Subcutaneous abdominal adipose tissue (tissue), 5 donors: ENCODE data around the gene GNAS.

ENCODE experiments used
- H3K27ac ChIP-seq: one replicate; pipeline ENCODE4 v1.7.0; 2013; ENCODE audit warnings: low read depth, mild to moderate bottlenecking, inconsistent platforms, low read length, moderate library complexity
- H3K27me3 ChIP-seq, 5 donors: one replicate each; pipeline ENCODE4 v1.7.0; 2013; ENCODE audit warnings: low read length in 5 of 5, inconsistent platforms in 1 of 5; ENCODE audit not compliant: control insufficient read depth in 5 of 5, insufficient read depth in 4 of 5
- H3K36me3 ChIP-seq, 5 donors: one replicate each; pipeline ENCODE4 v1.7.0; 2013; ENCODE audit warnings: low read length in 5 of 5; ENCODE audit not compliant: control insufficient read depth in 5 of 5, insufficient read depth in 5 of 5
- H3K4me1 ChIP-seq, 5 donors: one replicate each; pipeline ENCODE4 v1.7.0; 2013; ENCODE audit warnings: low read length in 5 of 5, mild to moderate bottlenecking in 3 of 5, moderate library complexity in 1 of 5; ENCODE audit not compliant: control insufficient read depth in 5 of 5, insufficient read depth in 5 of 5
- H3K4me3 ChIP-seq, 5 donors: one replicate each; pipeline ENCODE4 v1.7.0; 2013; ENCODE audit warnings: low read length in 5 of 5, low read depth in 1 of 5
- H3K9ac ChIP-seq, 5 donors: one replicate each; pipeline ENCODE4 v1.7.0; 2013; ENCODE audit warnings: low read length in 5 of 5, mild to moderate bottlenecking in 4 of 5, moderate library complexity in 3 of 5
- H3K9me3 ChIP-seq, 5 donors: one replicate each; pipeline ENCODE4 v1.7.0; 2013; ENCODE audit warnings: low read length in 5 of 5; ENCODE audit not compliant: control insufficient read depth in 5 of 5
- donor health status: healthy.
- donor health status: healthy.
- donor health status: healthy.
- donor health status: healthy.
- donor health status: healthy.

GNAS gene

DNA sequence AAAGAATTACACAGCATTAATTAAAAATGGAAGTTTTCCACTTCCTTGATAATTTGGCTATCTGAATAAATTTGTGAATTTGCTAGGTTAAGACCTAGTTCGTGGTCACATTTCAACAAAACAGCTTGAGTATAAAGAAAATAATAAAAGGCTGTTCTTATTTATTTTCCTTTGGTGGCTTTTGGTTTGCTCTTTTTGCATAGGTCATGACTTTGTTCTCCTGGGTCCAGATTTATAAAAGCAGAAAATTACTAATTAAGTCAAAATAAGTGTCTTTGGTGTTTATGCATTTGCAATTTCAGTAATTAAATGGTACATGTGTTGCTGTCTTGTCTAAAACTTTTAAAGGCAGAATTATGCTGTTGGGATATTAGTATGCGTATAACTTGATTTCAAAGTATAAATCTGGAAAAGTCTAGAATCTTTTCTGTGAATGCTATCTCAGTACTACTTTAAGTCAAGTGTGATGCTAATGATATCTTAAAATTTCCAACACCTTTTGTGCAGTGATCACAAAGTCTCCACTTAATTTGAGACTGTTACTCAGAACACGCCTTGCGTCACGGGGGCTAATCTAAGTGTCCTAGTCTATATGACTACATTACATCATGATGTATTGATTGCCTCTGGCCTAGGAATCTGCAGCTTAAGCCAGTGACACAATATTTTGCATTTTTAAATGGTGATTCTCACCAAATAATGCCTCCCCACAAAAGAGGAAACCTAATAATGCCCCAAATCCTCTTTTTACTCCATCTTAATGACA lies 41.0 kb downstream of the GNAS start:
- H3K9me3 ChIP-seq: no peaks in the 10 kb centered on the region
- H3K4me3 ChIP-seq: peak overlapping the region; percentile 6 to 83 (median 37)
- H3K27me3 ChIP-seq: no peaks in the 10 kb centered on the region
- H3K4me1 ChIP-seq: peaks cover 11 to 62% (median 57%) of the 10 kb centered on the region in 5 donors
- peaks cover 0 to 2% (median 0%) of the 10 kb centered on the region in 5 donors for H3K36me3 ChIP-seq
- peak overlapping the region; percentile 96 for H3K27ac ChIP-seq
- peak overlapping the region in 3 of 5 donors; percentile 15 to 78 (median 68) for H3K9ac ChIP-seq

DNA sequence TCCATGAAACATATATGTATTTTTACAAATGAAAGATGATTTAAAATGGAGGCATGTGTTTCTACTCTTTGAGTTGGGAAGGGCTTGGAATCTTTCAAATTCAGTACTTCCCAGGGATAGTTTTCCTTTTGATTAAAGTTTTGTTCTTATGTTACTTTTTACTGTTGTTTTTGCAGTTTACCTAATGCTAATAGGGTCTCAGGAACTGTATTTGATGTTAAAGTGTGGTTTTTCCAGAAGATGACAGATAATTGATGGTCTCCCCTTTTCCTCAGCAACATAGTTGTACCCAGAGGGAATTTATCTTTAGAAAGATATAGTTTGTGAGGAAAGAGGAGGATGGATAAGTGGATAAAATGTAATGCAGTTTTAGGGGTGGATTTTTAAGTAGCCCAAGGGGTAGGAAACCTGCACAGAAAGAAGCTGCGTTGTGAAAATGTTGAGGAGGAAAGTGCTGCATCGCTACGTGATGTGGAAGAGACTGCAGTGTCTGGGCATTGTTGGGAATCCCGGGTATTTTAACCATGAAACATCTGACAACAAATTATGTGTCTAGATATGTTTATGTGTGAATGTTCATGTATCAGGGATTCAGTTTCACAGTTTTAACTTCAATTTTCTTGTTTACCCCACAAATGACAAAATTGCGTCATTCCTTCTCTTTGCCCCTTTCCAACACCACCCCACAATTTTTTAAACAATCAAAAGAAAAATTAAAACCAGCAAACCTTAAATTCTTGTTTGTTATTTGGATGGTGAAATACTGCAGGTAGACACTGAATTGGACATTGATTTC lies 42.3 kb downstream of the GNAS start:
- Histone ChIP-seq H3K27me3 (no peaks in the 10 kb centered on the region), H3K9ac (peak overlapping the region; percentile 23 to 68 (median 41)), H3K9me3 (no peaks in the 10 kb centered on the region), H3K36me3 (peaks cover 0 to 9% (median 3%) of the 10 kb centered on the region in 5 donors), H3K4me1 (peaks cover 14 to 73% (median 70%) of the 10 kb centered on the region in 5 donors), H3K4me3 (peak overlapping the region; percentile 3 to 54 (median 32)), H3K27ac (peak overlapping the region; percentile 55)

DNA sequence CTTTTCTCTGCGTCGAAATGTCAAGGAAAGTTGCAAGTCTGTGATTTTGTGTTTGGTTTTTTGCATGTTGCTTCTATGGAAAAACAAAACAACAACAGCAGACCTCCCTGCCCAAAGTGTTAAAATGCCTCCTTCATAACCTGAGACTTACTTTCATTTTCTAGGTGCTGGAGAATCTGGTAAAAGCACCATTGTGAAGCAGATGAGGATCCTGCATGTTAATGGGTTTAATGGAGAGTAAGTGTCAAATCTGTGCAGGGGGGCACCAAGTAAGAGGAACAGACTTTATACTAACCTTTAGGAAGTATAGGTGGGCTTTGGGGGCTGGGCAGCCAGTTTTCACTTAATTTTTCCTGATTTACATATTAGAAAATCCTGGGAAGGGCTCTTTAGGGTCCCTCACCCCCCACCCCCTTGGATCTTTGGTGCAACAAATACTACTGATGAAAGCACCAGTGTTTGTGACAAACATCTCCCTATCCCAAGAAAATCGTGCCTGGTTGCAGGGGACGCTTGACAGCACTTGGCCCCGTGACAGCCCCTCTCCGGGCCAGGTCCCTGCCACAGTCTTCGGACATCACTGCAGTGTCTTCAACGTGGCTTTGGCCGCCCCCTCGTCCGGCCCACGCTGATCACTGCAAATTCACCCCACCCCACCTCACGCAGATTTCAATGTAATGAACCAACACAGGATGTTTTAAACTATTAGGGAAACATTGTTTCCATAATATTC lies 43.1 kb downstream of the GNAS start:
- H3K9ac ChIP-seq: peak overlapping the region in 3 of 5 donors; percentile 23 to 59 (median 28)
- no peaks in the 10 kb centered on the region for H3K9me3 ChIP-seq
- peaks cover 16 to 78% (median 71%) of the 10 kb centered on the region in 5 donors for H3K4me1 ChIP-seq
- H3K27ac ChIP-seq: peak overlapping the region; percentile 55
- H3K27me3 ChIP-seq: no peaks in the 10 kb centered on the region
- H3K36me3 ChIP-seq: peaks cover 2 to 9% (median 3%) of the 10 kb centered on the region in 5 donors
- H3K4me3 ChIP-seq: peak overlapping the region; percentile 3 to 54 (median 32)

DNA sequence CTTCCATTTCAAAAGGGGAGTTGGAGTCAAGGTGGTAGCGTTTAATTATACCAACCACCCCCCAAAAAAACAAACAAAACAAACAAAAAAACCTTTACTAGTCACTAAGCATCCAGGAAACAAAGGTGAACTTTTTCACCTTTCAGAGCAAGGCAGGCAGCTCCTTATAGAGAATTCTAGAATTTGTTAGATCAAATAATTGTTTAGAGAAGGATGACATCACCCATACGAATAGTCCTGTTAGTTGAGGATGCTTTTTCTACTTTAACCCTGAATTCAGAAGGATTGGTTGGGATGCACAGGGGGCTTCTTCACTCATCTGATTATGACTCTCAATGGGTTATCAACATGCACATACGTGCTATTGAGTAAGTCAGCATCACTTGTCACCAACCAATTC lies 44.3 kb downstream of the GNAS start:
- no peak overlapping the region for H3K27ac ChIP-seq

DNA sequence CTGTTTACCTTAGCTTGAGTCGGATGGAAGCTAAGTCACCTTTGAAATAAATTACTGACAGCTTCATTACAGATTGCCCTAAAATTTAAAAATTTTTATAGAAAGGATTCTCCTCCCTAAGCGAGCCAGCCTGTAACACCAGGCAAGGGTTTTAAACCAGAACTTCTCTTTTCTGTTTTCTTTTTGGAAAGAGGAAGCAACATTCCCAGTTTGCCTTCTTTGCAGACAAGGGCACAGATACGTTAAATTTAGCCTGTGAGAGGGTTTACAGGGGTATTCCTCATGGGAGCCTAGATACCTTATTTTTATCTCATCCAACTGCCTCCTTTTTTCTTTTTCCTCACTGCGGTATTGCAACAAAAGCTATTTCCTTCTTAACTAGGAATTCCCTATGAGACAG lies 45.0 kb downstream of the GNAS start:
- H3K9me3 ChIP-seq: no peaks in the 10 kb centered on the region
- no peak overlapping the region for H3K27ac ChIP-seq
- H3K4me1 ChIP-seq: peaks cover 16 to 86% (median 77%) of the 10 kb centered on the region in 5 donors
- H3K4me3 ChIP-seq: no peak overlapping the region
- peak overlapping the region in 1 of 5 donors; percentile 33 for H3K9ac ChIP-seq
- no peaks in the 10 kb centered on the region for H3K27me3 ChIP-seq
- H3K36me3 ChIP-seq: peaks cover 2 to 17% (median 9%) of the 10 kb centered on the region in 5 donors

More for the DNA sequence above, 44.3 kb downstream of the GNAS start:
- Histone ChIP-seq H3K4me3 (no peak overlapping the region), H3K36me3 (peaks cover 2 to 11% (median 3%) of the 10 kb centered on the region in 5 donors), H3K27me3 (no peaks in the 10 kb centered on the region), H3K9me3 (no peaks in the 10 kb centered on the region), H3K4me1 (peaks cover 16 to 84% (median 76%) of the 10 kb centered on the region in 5 donors), H3K9ac (no peak overlapping the region)

DNA sequence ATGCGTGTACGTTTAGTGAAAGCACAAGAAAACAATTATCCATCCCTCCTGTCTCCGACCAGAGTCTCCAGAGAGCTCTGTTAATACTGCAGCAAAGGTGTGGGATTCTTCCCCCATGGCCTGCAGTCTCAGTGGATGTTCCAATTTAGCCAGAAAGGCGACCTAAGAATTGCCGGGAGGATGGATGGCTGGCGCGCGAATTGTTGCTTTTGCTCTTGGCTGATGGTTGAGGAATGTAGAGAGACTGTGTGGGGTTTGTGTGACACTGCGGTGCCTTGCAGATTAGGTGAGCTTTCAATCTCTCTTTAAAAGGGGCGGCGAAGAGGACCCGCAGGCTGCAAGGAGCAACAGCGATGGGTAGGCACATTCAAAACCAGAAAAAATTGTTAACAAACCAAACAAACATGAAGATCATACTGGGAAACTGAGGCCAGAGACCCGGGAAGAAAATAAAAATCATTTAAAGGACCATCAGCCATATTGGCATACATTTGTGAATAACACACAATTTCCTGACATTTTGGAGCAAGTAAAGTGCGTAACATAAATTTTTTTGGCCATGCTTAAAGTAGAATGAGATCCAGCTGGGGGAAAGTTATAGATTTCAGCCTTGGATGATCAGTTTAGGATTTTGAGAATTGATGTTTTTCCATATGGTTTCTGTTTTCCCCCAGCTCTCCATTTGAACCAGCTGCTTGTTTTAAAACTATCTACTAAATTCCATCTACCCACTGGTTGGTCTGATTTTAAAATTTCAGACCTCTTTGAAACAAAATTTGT lies 46.3 kb downstream of the GNAS start:
- Histone ChIP-seq H3K27ac (peak overlapping the region; percentile 20), H3K36me3 (peaks cover 3 to 25% (median 18%) of the 10 kb centered on the region in 5 donors), H3K9ac (peak overlapping the region in 1 of 5 donors; percentile 9), H3K4me3 (peak overlapping the region in 2 of 5 donors; percentile 13 to 30), H3K9me3 (no peaks in the 10 kb centered on the region), H3K4me1 (peaks cover 18 to 85% (median 74%) of the 10 kb centered on the region in 5 donors), H3K27me3 (no peaks in the 10 kb centered on the region)

DNA sequence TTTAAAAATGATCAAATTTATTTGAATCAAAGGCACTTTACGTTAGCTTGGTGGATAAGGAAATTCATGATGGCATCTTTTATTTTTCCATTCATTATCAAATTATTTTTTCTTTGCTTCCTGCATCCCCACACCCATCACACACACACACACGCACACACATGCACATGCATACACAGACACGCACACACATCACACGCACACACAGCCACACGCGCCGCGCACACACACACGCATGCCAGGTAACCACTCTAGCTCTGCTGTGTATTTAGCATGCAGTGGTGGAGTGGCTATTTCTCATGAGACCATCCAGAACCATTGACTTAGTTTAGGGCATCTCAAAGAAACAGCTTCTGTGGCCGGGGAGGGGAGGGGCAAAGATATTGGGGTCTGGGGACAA lies 47.0 kb downstream of the GNAS start:
- Histone ChIP-seq H3K27me3 (no peaks in the 10 kb centered on the region), H3K36me3 (peaks cover 10 to 32% (median 25%) of the 10 kb centered on the region in 5 donors), H3K9me3 (no peaks in the 10 kb centered on the region), H3K4me3 (no peak overlapping the region), H3K4me1 (peaks cover 15 to 78% (median 67%) of the 10 kb centered on the region in 5 donors), H3K9ac (no peak overlapping the region), H3K27ac (no peak overlapping the region)

DNA sequence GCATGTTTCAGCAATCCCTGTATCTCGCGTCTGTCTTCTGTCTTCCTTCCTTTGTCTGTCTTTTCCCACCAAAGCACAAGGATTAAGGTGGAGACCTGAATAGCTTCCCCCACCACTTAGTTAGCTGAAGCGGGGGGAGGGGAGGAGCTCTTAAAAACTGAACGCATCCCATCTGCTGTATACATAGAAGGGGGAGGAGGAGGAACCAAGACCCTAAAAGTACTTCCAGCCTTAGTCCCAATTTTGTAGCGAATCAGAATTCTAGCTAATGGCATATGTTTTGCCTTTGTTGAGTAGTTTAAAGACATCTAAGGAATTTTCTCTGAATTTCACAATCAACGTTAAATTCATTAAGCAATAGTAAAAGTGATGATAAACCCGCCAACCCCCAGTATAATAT lies 47.9 kb downstream of the GNAS start:
- H3K9ac ChIP-seq: no peak overlapping the region
- H3K4me3 ChIP-seq: no peak overlapping the region
- H3K4me1 ChIP-seq: peaks cover 12 to 73% (median 58%) of the 10 kb centered on the region in 5 donors
- no peaks in the 10 kb centered on the region for H3K27me3 ChIP-seq
- H3K36me3 ChIP-seq: peaks cover 18 to 40% (median 31%) of the 10 kb centered on the region in 5 donors
- peak overlapping the region; percentile 54 for H3K27ac ChIP-seq
- no peaks in the 10 kb centered on the region for H3K9me3 ChIP-seq
